ENCODE results near the gene NEFH. TPM values are rescaled to one million over a fixed set of nuclear protein-coding genes. Genes with fewer than 3 reads are reported as not detected.
A peak's percentile ranks its signal among the peaks of the same experiment; 100 is the strongest.

NEFH gene
- total RNA-seq, 2 experiments from 2014 or later: 7.5 to 8.6 TPM

- Mint-ChIP-seq H3K9me3 (peaks cover 4% of the 10 kb centered on the region), H3K27ac (no peak overlapping the region), H3K27me3 (no peaks in the 10 kb centered on the region), H3K4me3 (no peak overlapping the region), H3K4me1 (ENCODE audit: low read depth) (no peaks in the 10 kb centered on the region), H3K36me3 (ENCODE audit: low read depth) (peaks cover 10% of the 10 kb centered on the region)
- intact Hi-C loops (cut with micrococcal nuclease): no loop called here
- DNase-seq (no peak), ATAC-seq (no peak)
- TF ChIP-seq CTCF (IDR thresholded peaks at IDR 0.05): no peak
- CTCF ChIA-PET: no interaction called here
- POLR2A ChIA-PET: no interaction called here
Observed at GRCh38 chr22:29491012-29491411, 11.0 kb downstream of the NEFH start.

GRCh38 chr22:29493636-29494035 lies 13.6 kb downstream of the NEFH start:
- H3K4me3 Mint-ChIP-seq: no peak overlapping the region
- intact Hi-C loops (cut with micrococcal nuclease): no loop called here
- H3K27me3 Mint-ChIP-seq: no peaks in the 10 kb centered on the region
- peaks cover 4% of the 10 kb centered on the region for H3K9me3 Mint-ChIP-seq
- no peak for ATAC-seq
- no peak for DNase-seq
- no peak for TF ChIP-seq CTCF (IDR thresholded peaks at IDR 0.05)
- H3K4me1 Mint-ChIP-seq (ENCODE audit: low read depth): no peaks in the 10 kb centered on the region
- no peak overlapping the region for H3K27ac Mint-ChIP-seq
- H3K36me3 Mint-ChIP-seq (ENCODE audit: low read depth): peaks cover 10% of the 10 kb centered on the region
- ChIA-PET POLR2A (no interaction called here), CTCF (no interaction called here)

- DNase-seq (no peak), ATAC-seq (no peak)
- Mint-ChIP-seq H3K4me1 (ENCODE audit: low read depth) (no peaks in the 10 kb centered on the region), H3K36me3 (ENCODE audit: low read depth) (peaks cover 6% of the 10 kb centered on the region), H3K27me3 (no peaks in the 10 kb centered on the region), H3K27ac (no peak overlapping the region), H3K4me3 (no peak overlapping the region), H3K9me3 (no peaks in the 10 kb centered on the region)
- TF ChIP-seq CTCF (IDR thresholded peaks at IDR 0.05): no peak
- POLR2A ChIA-PET: no interaction called here
- intact Hi-C loops (cut with micrococcal nuclease): no loop called here
- CTCF ChIA-PET: no interaction called here
Observed at GRCh38 chr22:29499852-29500251, 19.8 kb downstream of the NEFH start.

- peaks cover 16% of the 10 kb centered on the region for H3K36me3 Mint-ChIP-seq (ENCODE audit: low read depth)
- H3K4me1 Mint-ChIP-seq (ENCODE audit: low read depth): no peaks in the 10 kb centered on the region
- intact Hi-C loops (cut with micrococcal nuclease): no loop called here
- ChIA-PET POLR2A (interaction anchor here (1.5 kb wide), 2 partner anchors 8 to 50 kb away, joined by 4 read pairs; partner anchors contain the start of gene THOC5), CTCF (interaction anchor here (1.8 kb wide), 1 partner anchor 33 kb away, joined by 5 read pairs; no protein-coding TSS in a partner anchor)
- H3K27me3 Mint-ChIP-seq: no peaks in the 10 kb centered on the region
- TF ChIP-seq CTCF (IDR thresholded peaks at IDR 0.05): no peak
- DNase-seq: no peak
- H3K4me3 Mint-ChIP-seq: no peak overlapping the region
- H3K9me3 Mint-ChIP-seq: no peaks in the 10 kb centered on the region
- ATAC-seq: no peak
- no peak overlapping the region for H3K27ac Mint-ChIP-seq
Observed at GRCh38 chr22:29503811-29504372, 23.9 kb downstream of the NEFH start.

GRCh38 chr22:29509298-29509697 lies 29.3 kb downstream of the NEFH start:
- no peak for DNase-seq
- CTCF ChIA-PET: no interaction called here
- TF ChIP-seq CTCF (IDR thresholded peaks at IDR 0.05): no peak
- Mint-ChIP-seq H3K27me3 (no peaks in the 10 kb centered on the region), H3K4me3 (no peak overlapping the region), H3K36me3 (ENCODE audit: low read depth) (peaks cover 25% of the 10 kb centered on the region), H3K27ac (peak overlapping the region; percentile 46), H3K4me1 (ENCODE audit: low read depth) (peaks cover 3% of the 10 kb centered on the region), H3K9me3 (no peaks in the 10 kb centered on the region)
- no peak for ATAC-seq
- intact Hi-C loops (cut with micrococcal nuclease): no loop called here
- POLR2A ChIA-PET: interaction anchor here (0.6 kb wide), 1 partner anchor 25 kb away, joined by 3 read pairs; no protein-coding TSS in a partner anchor

All from activated CD8-positive, alpha-beta T cell treated with anti-CD3 and anti-CD28 coated beads for 36 hours (primary cell).